Measurements from ENCODE around the gene PER1. TPM values are rescaled to one million over a fixed set of nuclear protein-coding genes. Genes with fewer than 3 reads are reported as not detected.

Gene PER1
- total RNA-seq, 1 donor = 16.6 TPM

- Histone ChIP-seq H3K27ac (ENCODE audit: low read depth, low read length) (no peak overlapping the region), H3K9me3 (ENCODE audit: low read depth, low read length) (no peaks in the 10 kb centered on the region), H3K4me1 (ENCODE audit: insufficient read depth, low read length) (peaks cover 5% of the 10 kb centered on the region), H3K27me3 (ENCODE audit: insufficient read depth, low read length) (no peaks in the 10 kb centered on the region), H3K4me3 (ENCODE audit: insufficient read depth, low read length) (no peak overlapping the region), H3K36me3 (ENCODE audit: insufficient read depth, low read length) (peaks cover 79% of the 10 kb centered on the region), H4K20me1 (ENCODE audit: insufficient read depth, low read length) (peaks cover 26% of the 10 kb centered on the region), H3K4me2 (ENCODE audit: insufficient read depth, low read length) (no peak overlapping the region), H2AFZ (ENCODE audit: low read length) (no peak overlapping the region), H3K79me2 (ENCODE audit: insufficient read depth, low read length) (no peaks in the 10 kb centered on the region)
- no peak for TF ChIP-seq CTCF (IDR thresholded peaks at IDR 0.05; ENCODE audit: extremely low read depth, low read depth, low read length)
- DNase-seq (ENCODE audit: insufficient read length, low spot score, missing footprints) = peak; percentile 43
These were observed 8.4 kb downstream of the PER1 start for GRCh38 chr17:8143581-8144400.

- H4K20me1 ChIP-seq (ENCODE audit: insufficient read depth, low read length) = peaks cover 21% of the 10 kb centered on the region
- peaks cover 72% of the 10 kb centered on the region for H3K36me3 ChIP-seq (ENCODE audit: insufficient read depth, low read length)
- no peaks in the 10 kb centered on the region for H3K79me2 ChIP-seq (ENCODE audit: insufficient read depth, low read length)
- H2AFZ ChIP-seq (ENCODE audit: low read length) = no peak overlapping the region
- peak; percentile 56 for DNase-seq (ENCODE audit: insufficient read length, low spot score, missing footprints)
- no peak for TF ChIP-seq CTCF (IDR thresholded peaks at IDR 0.05; ENCODE audit: extremely low read depth, low read depth, low read length)
- no peak overlapping the region for H3K4me2 ChIP-seq (ENCODE audit: insufficient read depth, low read length)
- H3K4me3 ChIP-seq (ENCODE audit: insufficient read depth, low read length) = no peak overlapping the region
- no peaks in the 10 kb centered on the region for H3K9me3 ChIP-seq (ENCODE audit: low read depth, low read length)
- no peak overlapping the region for H3K27ac ChIP-seq (ENCODE audit: low read depth, low read length)
- H3K27me3 ChIP-seq (ENCODE audit: insufficient read depth, low read length) = no peaks in the 10 kb centered on the region
- peaks cover 10% of the 10 kb centered on the region for H3K4me1 ChIP-seq (ENCODE audit: insufficient read depth, low read length)
These were observed 9.2 kb downstream of the PER1 start for GRCh38 chr17:8142887-8143580.

GRCh38 chr17:8142158-8142886 lies 9.9 kb downstream of the PER1 start:
- peaks cover 14% of the 10 kb centered on the region for H3K4me1 ChIP-seq (ENCODE audit: insufficient read depth, low read length)
- no peak overlapping the region for H3K4me3 ChIP-seq (ENCODE audit: insufficient read depth, low read length)
- DNase-seq (ENCODE audit: insufficient read length, low spot score, missing footprints) = peak; percentile 44
- H3K27me3 ChIP-seq (ENCODE audit: insufficient read depth, low read length) = no peaks in the 10 kb centered on the region
- no peak overlapping the region for H3K4me2 ChIP-seq (ENCODE audit: insufficient read depth, low read length)
- no peak for TF ChIP-seq CTCF (IDR thresholded peaks at IDR 0.05; ENCODE audit: extremely low read depth, low read depth, low read length)
- H2AFZ ChIP-seq (ENCODE audit: low read length) = no peak overlapping the region
- peaks cover 18% of the 10 kb centered on the region for H4K20me1 ChIP-seq (ENCODE audit: insufficient read depth, low read length)
- peaks cover 65% of the 10 kb centered on the region for H3K36me3 ChIP-seq (ENCODE audit: insufficient read depth, low read length)
- H3K79me2 ChIP-seq (ENCODE audit: insufficient read depth, low read length) = no peaks in the 10 kb centered on the region
- no peaks in the 10 kb centered on the region for H3K9me3 ChIP-seq (ENCODE audit: low read depth, low read length)
- no peak overlapping the region for H3K27ac ChIP-seq (ENCODE audit: low read depth, low read length)
